ENCODE measurements around the gene GPR89B.
"Not testable (repeated sequence)": the region's sequence is repeated elsewhere in the genome, so short reads cannot be mapped to it uniquely, and the experiment has no call there.

- TF ChIP-seq CTCF, POLR2A (IDR thresholded peaks at IDR 0.05): not testable (repeated sequence)
These were observed 67.9 kb downstream of the GPR89B start for GRCh38 chr1:147996088-147996487.

Data from thyroid gland (tissue), 4 donors.